Neural cell (in vitro differentiated cells): ENCODE results near the gene ADGRG1.

ENCODE experiments used
- CTCF ChIP-seq: fragments of 450-650 bp; IDR thresholded peaks from 2 replicates; pipeline ENCODE4 v1.5.1; 2014; ENCODE audit warnings: antibody characterized with exemption, mild to moderate bottlenecking, moderate library complexity; ENCODE audit not compliant: poor library complexity, severe bottlenecking
- EP300 ChIP-seq: fragments of 450-650 bp; conservative IDR thresholded peaks from 2 replicates; pipeline ENCODE4 v1.6.1; 2014; ENCODE audit warnings: antibody characterized with exemption, mild to moderate bottlenecking, moderate library complexity; ENCODE audit not compliant: poor library complexity, severe bottlenecking
- EZH2 ChIP-seq: fragments of 200-600, 300-800 bp; shearing (Covaris generic), sonication (generic); IDR thresholded peaks from 2 replicates; pipeline ENCODE4 v1.6.1; 2014; ENCODE audit warnings: antibody characterized with exemption, low read length, borderline replicate concordance, mild to moderate bottlenecking; ENCODE audit not compliant: insufficient read depth, poor library complexity, severe bottlenecking
- MXI1 ChIP-seq: fragments of 450-650 bp; conservative IDR thresholded peaks from 2 replicates; pipeline ENCODE4 v1.6.1; 2014; ENCODE audit warnings: antibody characterized with exemption, mild to moderate bottlenecking; ENCODE audit not compliant: poor library complexity, severe bottlenecking
- POLR2AphosphoS5 ChIP-seq: IDR thresholded peaks from 2 replicates; pipeline ENCODE4 v1.6.1; 2012
- RAD21 ChIP-seq: fragments of 450-650 bp; conservative IDR thresholded peaks from 2 replicates; pipeline ENCODE4 v1.6.1; 2014; ENCODE audit warnings: antibody characterized with exemption, mild to moderate bottlenecking, moderate library complexity
- REST ChIP-seq: IDR thresholded peaks from 2 replicates; pipeline ENCODE4 v1.6.1; 2012; ENCODE audit warnings: borderline replicate concordance
- SMC3 ChIP-seq: fragments of 450-650 bp; conservative IDR thresholded peaks from 2 replicates; pipeline ENCODE4 v1.6.1; 2014; ENCODE audit warnings: antibody characterized with exemption, mild to moderate bottlenecking, moderate library complexity; ENCODE audit not compliant: poor library complexity
- TAF1 ChIP-seq: IDR thresholded peaks from 2 replicates; pipeline ENCODE4 v1.6.1; 2012; ENCODE audit warnings: low read depth

- no peak for TF ChIP-seq EZH2
- TF ChIP-seq POLR2AphosphoS5, result no peak
- no peak for TF ChIP-seq CTCF
- TF ChIP-seq TAF1, result no peak
- no peak for TF ChIP-seq MXI1
- no peak for TF ChIP-seq EP300
- TF ChIP-seq SMC3, result no peak
- no peak for TF ChIP-seq REST
- TF ChIP-seq RAD21, result no peak
Measured at GRCh38 chr16:57667526-57668262, 39.3 kb downstream of the ADGRG1 start.
